WERI-Rb-1 (cell line): ENCODE data around the gene PEAK1.

Source experiments
- DNase-seq: peaks from one replicate; pipeline ENCODE4 v3.0.0-alpha.2; 2020
- H3K27ac ChIP-seq: fragments of 250-450 bp; sonication (Bioruptor Pico); 2 replicates; pipeline ENCODE4 v1.5.1; 2020; ENCODE audit warnings: mild to moderate bottlenecking, moderate library complexity
- H3K27me3 ChIP-seq: fragments of 250-450 bp; sonication (Bioruptor Pico); 2 replicates; pipeline ENCODE4 v1.5.1; 2021; ENCODE audit warnings: mild to moderate bottlenecking, low read depth, moderate library complexity; ENCODE audit not compliant: insufficient read depth, severe bottlenecking
- H3K36me3 ChIP-seq: fragments of 250-450 bp; sonication (Bioruptor Pico); 2 replicates; pipeline ENCODE4 v1.5.1; 2020; ENCODE audit warnings: mild to moderate bottlenecking, moderate library complexity
- H3K4me3 ChIP-seq: 2 replicates; pipeline ENCODE4 v1.5.1; 2011; ENCODE audit warnings: low read depth, mild to moderate bottlenecking, control low read depth, low read length
- H3K9me3 ChIP-seq: fragments of 250-450 bp; sonication (Bioruptor Pico); 2 replicates; pipeline ENCODE4 v1.5.1; 2021; ENCODE audit warnings: mild to moderate bottlenecking, moderate library complexity; ENCODE audit not compliant: severe bottlenecking
- TF ChIP-seq, protein P1 (sequence below): IDR thresholded peaks from 2 replicates; pipeline ENCODE4 v1.5.1; 2011; ENCODE audit warnings: low read depth, mild to moderate bottlenecking, control low read depth, inconsistent platforms, low read length

PEAK1 gene

DNA sequence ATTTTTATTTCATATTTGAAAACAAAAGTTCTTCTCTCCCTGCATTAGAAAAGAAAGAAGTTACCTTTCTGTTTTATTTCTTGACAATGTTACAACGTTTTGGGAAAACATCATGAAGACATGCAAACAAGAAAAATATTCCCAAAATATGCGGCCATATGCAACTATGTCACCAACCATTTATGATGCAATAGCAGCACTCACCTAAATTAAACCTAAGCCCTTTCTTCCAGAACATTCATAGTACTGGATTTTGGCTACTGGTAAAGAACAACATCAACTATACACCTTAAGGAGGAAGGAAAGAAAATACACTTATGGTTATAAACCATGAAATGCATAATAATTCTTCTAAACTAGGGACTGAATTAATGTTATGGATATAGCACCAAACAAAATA, 164.5 kb downstream of the PEAK1 start:
- H3K27me3 ChIP-seq: no peaks in the 10 kb centered on the region
- H3K9me3 ChIP-seq: no peaks in the 10 kb centered on the region
- H3K36me3 ChIP-seq: no peaks in the 10 kb centered on the region
- no peak for DNase-seq
- TF ChIP-seq, protein P1, sequence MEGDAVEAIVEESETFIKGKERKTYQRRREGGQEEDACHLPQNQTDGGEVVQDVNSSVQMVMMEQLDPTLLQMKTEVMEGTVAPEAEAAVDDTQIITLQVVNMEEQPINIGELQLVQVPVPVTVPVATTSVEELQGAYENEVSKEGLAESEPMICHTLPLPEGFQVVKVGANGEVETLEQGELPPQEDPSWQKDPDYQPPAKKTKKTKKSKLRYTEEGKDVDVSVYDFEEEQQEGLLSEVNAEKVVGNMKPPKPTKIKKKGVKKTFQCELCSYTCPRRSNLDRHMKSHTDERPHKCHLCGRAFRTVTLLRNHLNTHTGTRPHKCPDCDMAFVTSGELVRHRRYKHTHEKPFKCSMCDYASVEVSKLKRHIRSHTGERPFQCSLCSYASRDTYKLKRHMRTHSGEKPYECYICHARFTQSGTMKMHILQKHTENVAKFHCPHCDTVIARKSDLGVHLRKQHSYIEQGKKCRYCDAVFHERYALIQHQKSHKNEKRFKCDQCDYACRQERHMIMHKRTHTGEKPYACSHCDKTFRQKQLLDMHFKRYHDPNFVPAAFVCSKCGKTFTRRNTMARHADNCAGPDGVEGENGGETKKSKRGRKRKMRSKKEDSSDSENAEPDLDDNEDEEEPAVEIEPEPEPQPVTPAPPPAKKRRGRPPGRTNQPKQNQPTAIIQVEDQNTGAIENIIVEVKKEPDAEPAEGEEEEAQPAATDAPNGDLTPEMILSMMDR: no peak
- H3K4me3 ChIP-seq: no peak overlapping the region
- H3K27ac ChIP-seq: no peak overlapping the region

DNA sequence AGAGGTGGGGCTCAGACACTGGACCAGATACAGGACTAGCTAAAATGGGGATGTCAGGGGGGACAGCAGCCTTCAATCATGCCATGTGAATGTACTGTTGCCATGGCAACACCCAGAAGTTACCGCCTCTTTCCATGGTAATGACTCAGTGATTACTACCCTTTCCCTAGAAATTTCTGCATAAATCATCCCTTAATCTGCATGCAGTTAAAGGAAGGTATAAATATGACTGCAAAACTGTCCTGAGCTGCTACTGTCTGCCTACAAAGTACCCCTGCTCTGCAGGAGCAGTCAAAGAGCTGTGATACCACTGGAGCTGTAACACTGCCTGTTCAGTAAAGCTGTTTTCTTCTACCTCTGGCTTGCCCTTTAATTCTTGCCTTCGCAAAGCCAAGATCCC, 168.2 kb downstream of the PEAK1 start:
- H3K9me3 ChIP-seq: no peaks in the 10 kb centered on the region
- TF ChIP-seq, protein P1: no peak
- H3K36me3 ChIP-seq: no peaks in the 10 kb centered on the region
- no peak overlapping the region for H3K4me3 ChIP-seq
- H3K27ac ChIP-seq: no peak overlapping the region
- DNase-seq: no peak
- no peaks in the 10 kb centered on the region for H3K27me3 ChIP-seq

DNA sequence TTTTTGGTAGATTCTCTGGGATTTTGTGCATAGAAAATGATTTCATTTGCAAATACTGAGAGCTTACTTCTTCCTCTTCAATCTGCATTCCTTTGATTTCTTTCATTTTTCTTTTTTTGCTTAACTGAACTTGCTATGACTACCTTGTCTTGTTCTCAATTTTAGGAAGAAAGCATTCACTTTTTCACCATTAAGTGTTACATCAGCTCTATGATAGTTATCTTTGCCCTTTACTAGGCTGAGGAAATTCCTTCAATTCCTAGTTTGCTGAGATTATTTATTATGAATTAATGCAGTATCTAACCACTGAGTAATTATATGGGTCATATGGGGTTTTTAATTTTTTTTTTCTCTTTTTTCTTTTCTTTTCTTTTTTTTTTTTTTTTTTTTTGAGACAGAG, 172.8 kb downstream of the PEAK1 start:
- Histone ChIP-seq H3K4me3 (no peak overlapping the region), H3K36me3 (no peaks in the 10 kb centered on the region), H3K27me3 (no peaks in the 10 kb centered on the region), H3K27ac (no peak overlapping the region), H3K9me3 (no peaks in the 10 kb centered on the region)
- TF ChIP-seq, protein P1: no peak
- DNase-seq: no peak

DNA sequence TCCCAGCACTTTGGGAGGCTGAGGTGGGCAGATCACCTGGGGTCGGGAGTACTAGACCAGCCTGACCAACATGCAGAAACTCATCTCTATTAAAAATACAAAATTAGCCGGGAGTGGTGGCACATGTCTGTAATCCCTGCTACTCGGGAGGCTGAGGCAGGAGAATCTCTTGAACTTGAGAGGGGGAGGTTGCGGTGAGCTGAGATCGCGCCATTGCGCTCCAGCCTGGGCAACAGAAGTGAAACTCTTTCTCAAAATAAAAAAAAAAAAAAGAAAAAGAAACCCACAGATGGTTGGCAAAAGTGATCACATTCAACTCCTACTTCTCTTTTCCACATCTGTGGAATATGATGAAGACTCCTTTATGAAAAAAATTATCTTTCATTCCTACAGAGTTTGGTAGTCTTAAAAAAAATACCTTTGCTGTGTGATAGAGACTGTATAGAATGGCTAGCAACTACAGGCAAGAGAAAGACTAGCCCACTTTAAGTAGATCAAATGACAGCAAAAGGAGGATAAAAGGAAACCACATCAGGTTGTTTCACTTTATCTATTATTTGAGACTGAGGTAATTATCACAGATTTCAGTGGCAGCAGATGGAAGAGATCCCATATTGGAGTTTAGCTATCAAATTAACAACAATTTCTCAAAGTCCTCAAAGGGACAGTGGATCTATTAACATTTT, 176.0 kb downstream of the PEAK1 start:
- TF ChIP-seq, protein P1: no peak
- DNase-seq: no peak
- H3K4me3 ChIP-seq: no peak overlapping the region

DNA sequence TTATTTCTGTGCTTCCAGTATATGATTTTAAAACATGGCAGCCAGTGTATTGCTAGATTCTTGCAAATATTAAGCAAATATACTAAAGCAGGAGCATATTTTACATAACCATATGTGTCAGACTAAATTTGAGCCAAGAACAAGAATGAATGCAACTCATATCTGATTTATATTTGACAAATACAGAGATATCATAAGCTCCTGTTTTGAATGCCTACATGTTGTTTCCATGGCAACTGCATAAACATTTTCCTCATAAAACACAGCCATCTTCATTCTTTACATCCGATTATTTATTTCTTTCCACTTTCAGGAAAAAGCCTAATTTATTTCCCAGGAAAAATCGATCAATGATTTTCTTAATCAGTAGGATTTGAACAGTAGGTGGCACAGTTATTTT, 176.8 kb downstream of the PEAK1 start:
- no peak overlapping the region for H3K27ac ChIP-seq
- H3K9me3 ChIP-seq: no peaks in the 10 kb centered on the region
- no peaks in the 10 kb centered on the region for H3K36me3 ChIP-seq
- no peak for DNase-seq
- TF ChIP-seq, protein P1: no peak
- H3K4me3 ChIP-seq: no peak overlapping the region
- H3K27me3 ChIP-seq: no peaks in the 10 kb centered on the region

More for the DNA sequence above, 176.0 kb downstream of the PEAK1 start:
- Histone ChIP-seq H3K9me3 (no peaks in the 10 kb centered on the region), H3K27ac (no peak overlapping the region), H3K36me3 (no peaks in the 10 kb centered on the region), H3K27me3 (no peaks in the 10 kb centered on the region)
